ENCODE measurements around the gene ITGA2. TPM values are rescaled to one million over a fixed set of nuclear protein-coding genes. Genes with fewer than 3 reads are reported as not detected.

Gene ITGA2
- total RNA-seq, 1 experiment from 2014 or later = 36.6 TPM

DNA sequence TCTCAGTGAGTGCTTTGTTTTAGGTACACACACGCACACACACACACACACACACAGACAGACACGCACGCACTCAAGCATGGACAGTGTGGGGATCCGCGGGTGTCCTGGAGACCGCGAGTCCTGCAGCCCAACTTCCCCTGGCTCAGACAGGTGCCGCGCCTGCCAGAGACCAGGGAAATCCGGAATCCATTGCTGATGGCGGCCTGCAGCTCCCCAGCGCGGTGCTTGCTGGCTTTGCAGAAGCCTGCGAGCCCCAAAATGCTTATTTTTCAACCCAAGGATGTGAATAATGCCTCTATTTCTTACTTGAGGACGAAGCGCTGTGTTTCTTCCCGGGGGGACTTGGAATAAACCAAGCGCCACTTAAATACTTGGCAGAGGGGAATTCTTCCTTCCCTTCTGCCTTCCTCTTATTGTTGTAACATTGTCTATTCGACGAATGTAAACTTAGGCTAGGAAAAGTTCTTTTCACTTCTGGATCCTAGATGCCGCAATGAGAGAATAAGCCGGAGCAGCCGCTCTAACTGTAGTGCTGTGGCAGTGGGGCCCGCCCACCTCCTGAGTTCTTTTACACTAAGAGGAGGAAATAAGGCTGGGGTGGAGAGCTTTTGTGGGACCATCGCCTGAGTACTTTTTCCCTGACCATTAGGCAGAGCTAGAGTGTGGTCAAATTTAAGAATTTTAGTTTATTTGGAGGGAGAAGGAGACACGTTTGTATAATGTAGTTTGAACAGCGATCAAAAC is 802 bp downstream of the ITGA2 start:
- no peaks in the 10 kb centered on the region for H4K20me1 ChIP-seq (ENCODE audit: insufficient read depth)
- peaks cover 0 to 8% of the 10 kb centered on the region in 2 experiments; a peak in 1 of 4 replicates for H3K36me3 ChIP-seq (ENCODE audit: control insufficient read depth in 1 of 2, insufficient read depth in 2 of 2, low read length in 2 of 2)
- no peaks in the 10 kb centered on the region for H3K9me2 ChIP-seq (ENCODE audit: insufficient read depth)
- no peaks in the 10 kb centered on the region for H3K27me3 ChIP-seq (ENCODE audit: insufficient read depth, low read length)
- H3K4me3 ChIP-seq (replicated peaks in 1 of 2; ENCODE audit: low read depth in 1 of 2, low read length in 2 of 2) = peak overlapping the region; percentile 84 to 87
- peaks cover 48% of the 10 kb centered on the region for H3K79me2 ChIP-seq (ENCODE audit: insufficient read depth, low read length)
- peak overlapping the region; percentile 92 for H3K4me2 ChIP-seq (ENCODE audit: low read length)
- no peaks in the 10 kb centered on the region for H3K9me3 ChIP-seq (ENCODE audit: control insufficient read depth in 1 of 2, insufficient read depth in 1 of 2, low read depth in 1 of 2, low read length in 2 of 2)
- intact Hi-C loops (cut with micrococcal nuclease) = loop anchor here (2.0 kb wide), 1 partner anchor 45 kb away; no protein-coding TSS in a partner anchor
- no peak for TF ChIP-seq YY1 (IDR thresholded peaks at IDR 0.05; ENCODE audit: extremely low read depth, insufficient replicate concordance, low read depth, low read length)
- TF ChIP-seq RAD21 (IDR thresholded peaks at IDR 0.05; ENCODE audit: low read depth) = peak; percentile 55
- 0 out of 2 replicates have a peak, but pooled peaks have one; percentile 22 for TF ChIP-seq EGR1 (IDR thresholded peaks at IDR 0.05; ENCODE audit: low read depth)
- TF ChIP-seq, protein P1, sequence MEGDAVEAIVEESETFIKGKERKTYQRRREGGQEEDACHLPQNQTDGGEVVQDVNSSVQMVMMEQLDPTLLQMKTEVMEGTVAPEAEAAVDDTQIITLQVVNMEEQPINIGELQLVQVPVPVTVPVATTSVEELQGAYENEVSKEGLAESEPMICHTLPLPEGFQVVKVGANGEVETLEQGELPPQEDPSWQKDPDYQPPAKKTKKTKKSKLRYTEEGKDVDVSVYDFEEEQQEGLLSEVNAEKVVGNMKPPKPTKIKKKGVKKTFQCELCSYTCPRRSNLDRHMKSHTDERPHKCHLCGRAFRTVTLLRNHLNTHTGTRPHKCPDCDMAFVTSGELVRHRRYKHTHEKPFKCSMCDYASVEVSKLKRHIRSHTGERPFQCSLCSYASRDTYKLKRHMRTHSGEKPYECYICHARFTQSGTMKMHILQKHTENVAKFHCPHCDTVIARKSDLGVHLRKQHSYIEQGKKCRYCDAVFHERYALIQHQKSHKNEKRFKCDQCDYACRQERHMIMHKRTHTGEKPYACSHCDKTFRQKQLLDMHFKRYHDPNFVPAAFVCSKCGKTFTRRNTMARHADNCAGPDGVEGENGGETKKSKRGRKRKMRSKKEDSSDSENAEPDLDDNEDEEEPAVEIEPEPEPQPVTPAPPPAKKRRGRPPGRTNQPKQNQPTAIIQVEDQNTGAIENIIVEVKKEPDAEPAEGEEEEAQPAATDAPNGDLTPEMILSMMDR (IDR thresholded peaks at IDR 0.05 in 2 of 3, conservative IDR thresholded peaks at IDR 0.05 in 1 of 3; ENCODE audit: borderline replicate concordance in 1 of 3, insufficient read depth in 1 of 3, low read depth in 2 of 3, low read length in 2 of 3) = peak in 2 of 3 experiments; percentile 13 to 35; a peak in 2 of 6 replicates
- no peak for TF ChIP-seq JUND (IDR thresholded peaks at IDR 0.05)
- no peak for TF ChIP-seq CEBPB (IDR thresholded peaks at IDR 0.05; ENCODE audit: low read depth)
- TF ChIP-seq SIN3A (IDR thresholded peaks at IDR 0.05; ENCODE audit: low read depth) = 0 out of 2 replicates have a peak, but pooled peaks have one; percentile 13
- ChIA-PET CTCF (interaction anchor here (0.8 to 1.3 kb wide), 4 partner anchors 11 to 42 kb away, joined by 3 to 7 read pairs (median 3); no protein-coding TSS in a partner anchor), POLR2A (interaction anchor here (0.7 to 1.2 kb wide), 2 partner anchors 13 to 42 kb away, joined by 3 to 4 read pairs; no protein-coding TSS in a partner anchor), RAD21 (ENCODE audit: low non-redundant PET in 1 of 2, low total read pairs in 2 of 2, uncharacterized antibody in 2 of 2, unreplicated experiment in 2 of 2) (interaction anchor here in 1 of 2 experiments (0.9 to 1.4 kb wide), 3 partner anchors 41 to 42 kb away, joined by 3 to 4 read pairs (median 3); no protein-coding TSS in a partner anchor)
- H2AFZ ChIP-seq (ENCODE audit: low read depth, low read length, poor library complexity, severe bottlenecking) = no peak overlapping the region
- peak overlapping the region; percentile 82 for H3K27ac ChIP-seq (ENCODE audit: low read depth, low read length)
- ATAC-seq = peak; percentile 34
- peak overlapping the region; percentile 69 for H3K9ac ChIP-seq (ENCODE audit: low read length)
- DNase-seq (ENCODE audit: low read depth, low spot score) = peak; percentile 18
- H3K4me1 ChIP-seq (ENCODE audit: control insufficient read depth in 1 of 2, insufficient read depth in 2 of 2, low read length in 2 of 2) = peaks cover 31 to 46% of the 10 kb centered on the region in 2 experiments
- BruUV-seq (replicated peaks) = no TSS peak
